CD4-positive, alpha-beta memory T cell (primary cell): ENCODE measurements around the gene DNER. TPM values are rescaled to one million over a fixed set of nuclear protein-coding genes. Genes with fewer than 3 reads are reported as not detected.

ENCODE experiments used
- polyA plus RNA-seq, 2 donors: library from polyadenylated mRNA; unstranded; fragments of 300-500 nt; fragmentation: Illumina TruSeq; gene quantifications; one replicate each; pipeline ENCODE4 v1.2.3, GENCODE V29; 2021
- total RNA-seq, 2 experiments: library from RNA; stranded (reverse); gene quantifications; one replicate each; pipeline ENCODE4 v1.2.3, GENCODE V29; 2021

DNER gene
- total and polyA plus RNA-seq, 4 experiments from 2014 or later, result not detected

Other genes with a start within 250 kb of the DNER start
- 100 to 1,000 TPM; 218 to 224 TPM for gene TRIP12, start 207.5 kb upstream of the DNER start, total RNA-seq
- 10 to 100 TPM; 14.5 to 51.5 TPM for gene TRIP12, start 207.5 kb upstream of the DNER start, polyA plus RNA-seq
- under 1 TPM; 0.55 to 0.75 TPM for gene FBXO36, start 207.9 kb upstream of the DNER start, total RNA-seq
- gene FBXO36, start 207.9 kb upstream of the DNER start, polyA plus RNA-seq, result 1 to 10 TPM in 1 of 2 donors, under 1 TPM in 1; 0.56 to 2.2 TPM